K562 (cell line): Measurements from ENCODE around the gene ZC3H12A. TPM values are rescaled to one million over a fixed set of nuclear protein-coding genes. Genes with fewer than 3 reads are reported as not detected.

Source experiments
- C11orf30 ChIP-seq: fragments of 450-650 bp; IDR thresholded peaks from 2 replicates; pipeline ENCODE4 v1.6.1; 2016; ENCODE audit warnings: low read depth, mild to moderate bottlenecking
- CEBPG ChIP-seq, 3 experiments: fragments of 200-800 bp in 1 of 3; sonication (Bioruptor generic) in 1 of 3; sonication (generic) in 1 of 3; formaldehyde crosslinking in 1 of 3; IDR thresholded peaks in 2 of 3; conservative IDR thresholded peaks in 1 of 3; 2 replicates each; pipeline versions ENCODE4 v1.6.1 to v1.8.0; 2016 to 2022; ENCODE audit warnings: missing compliant biosample characterization in 2 of 3, missing genetic modification characterization in 2 of 3, mild to moderate bottlenecking in 1 of 3, missing genetic modification reagents in 1 of 3
- COPS2 ChIP-seq: fragments of 450-650 bp; conservative IDR thresholded peaks from 2 replicates; pipeline ENCODE4 v1.6.1; 2016; ENCODE audit warnings: mild to moderate bottlenecking, moderate library complexity
- E2F3 ChIP-seq: fragments of 250-450 bp; sonication (Bioruptor Pico); IDR thresholded peaks from 2 replicates; pipeline ENCODE4 v1.4.0; 2020; ENCODE audit warnings: mild to moderate bottlenecking
- FOXA3 ChIP-seq, 2 experiments: fragments of 450-650 bp in 1 of 2; sonication (generic) in 1 of 2; formaldehyde crosslinking; IDR thresholded peaks in 1 of 2; conservative IDR thresholded peaks in 1 of 2; 2 replicates each; pipeline versions ENCODE4 v1.4.0 to v1.8.0; 2020 to 2022; ENCODE audit warnings: mild to moderate bottlenecking in 2 of 2, missing genetic modification reagents in 1 of 2
- GTF2F1 ChIP-seq: IDR thresholded peaks from 2 replicates; pipeline ENCODE4 v1.6.1; 2011; ENCODE audit warnings: low read depth, low read length, improper control_type of control experiment
- HMG20A ChIP-seq: fragments of 450-650 bp; formaldehyde crosslinking; conservative IDR thresholded peaks from 2 replicates; pipeline ENCODE4 v1.4.0; 2020; ENCODE audit warnings: mild to moderate bottlenecking, mixed read lengths
- MBD2 ChIP-seq: sonication (generic); IDR thresholded peaks from 2 replicates; pipeline ENCODE4 v1.6.1; 2016; ENCODE audit warnings: low read depth, borderline replicate concordance
- PHF21A ChIP-seq: fragments of 450-650 bp; IDR thresholded peaks from 2 replicates; pipeline ENCODE4 v1.6.1; 2017; ENCODE audit warnings: low read depth, borderline replicate concordance
- PHF8 ChIP-seq: fragments of 200-600 bp; sonication (generic); IDR thresholded peaks from 2 replicates; pipeline ENCODE4 v1.6.1; 2012; ENCODE audit warnings: mixed run types, mild to moderate bottlenecking, inconsistent platforms, low read length, moderate library complexity, borderline replicate concordance
- PTRF ChIP-seq: fragments of 450-650 bp; IDR thresholded peaks from 2 replicates; pipeline ENCODE4 v1.6.1; 2016; ENCODE audit warnings: mild to moderate bottlenecking, missing genetic modification characterization, missing compliant biosample characterization
- RBBP5 ChIP-seq: fragments of 200-600 bp; sonication (generic); IDR thresholded peaks from 2 replicates; pipeline ENCODE4 v1.6.1; 2012; ENCODE audit warnings: borderline replicate concordance, mild to moderate bottlenecking, low read length, control low read depth, inconsistent platforms; ENCODE audit not compliant: insufficient read depth, poor library complexity, severe bottlenecking
- RBM17 ChIP-seq: fragments of 200-400 bp; formaldehyde crosslinking; IDR thresholded peaks from 2 replicates; pipeline ENCODE4 v1.6.1; 2017; ENCODE audit warnings: low read depth, mild to moderate bottlenecking, low read length, borderline replicate concordance
- RBM22 ChIP-seq: fragments of 200-400 bp; formaldehyde crosslinking; IDR thresholded peaks from 2 replicates; pipeline ENCODE4 v1.6.1; 2018; ENCODE audit warnings: low read length, low read depth; ENCODE audit not compliant: poor library complexity, severe bottlenecking
- RCOR1 ChIP-seq, 2 experiments: IDR thresholded peaks; 2 replicates each; pipeline ENCODE4 v1.6.1; 2012; ENCODE audit warnings: low read depth in 2 of 2, low read length in 2 of 2, borderline replicate concordance in 1 of 2, improper control_type of control experiment in 1 of 2
- SMARCE1 ChIP-seq: fragments of 450-650 bp; IDR thresholded peaks from 2 replicates; pipeline ENCODE4 v1.7.1; 2016; ENCODE audit warnings: mild to moderate bottlenecking
- SP2 ChIP-seq: IDR thresholded peaks from 2 replicates; pipeline ENCODE4 v1.6.1; 2011; ENCODE audit warnings: mild to moderate bottlenecking, low read depth, low read length, moderate library complexity; ENCODE audit not compliant: poor library complexity, severe bottlenecking; ENCODE audit errors: extremely low read depth
- TEAD4 ChIP-seq, 2 experiments: sonication (generic) in 1 of 2; formaldehyde crosslinking in 1 of 2; IDR thresholded peaks; 2 replicates each; pipeline versions ENCODE4 v1.6.1 to v1.8.0; 2012 to 2022; ENCODE audit warnings: borderline replicate concordance in 1 of 2, inconsistent platforms in 1 of 2, low read length in 1 of 2, mild to moderate bottlenecking in 1 of 2, missing genetic modification reagents in 1 of 2
- TGIF2 ChIP-seq: sonication (generic); formaldehyde crosslinking; IDR thresholded peaks from 2 replicates; pipeline ENCODE4 v1.8.1; 2022; ENCODE audit warnings: mild to moderate bottlenecking, missing genetic modification reagents, moderate library complexity
- ZNF143 ChIP-seq: sonication (generic); formaldehyde crosslinking; IDR thresholded peaks from 2 replicates; pipeline ENCODE4 v1.9.0; 2022; ENCODE audit warnings: mild to moderate bottlenecking, missing genetic modification reagents
- ZNF282 ChIP-seq: sonication (generic); formaldehyde crosslinking; IDR thresholded peaks from 2 replicates; pipeline ENCODE4 v1.8.1; 2023; ENCODE audit warnings: missing genetic modification reagents
- ZNF512 ChIP-seq: IDR thresholded peaks from 2 replicates; pipeline ENCODE4 v1.6.1; 2016; ENCODE audit warnings: missing genetic modification characterization, missing compliant biosample characterization
- ZNF778 ChIP-seq: fragments of 450-650 bp; formaldehyde crosslinking; IDR thresholded peaks from 2 replicates; pipeline ENCODE4 v1.4.0; 2020; ENCODE audit warnings: mild to moderate bottlenecking, moderate library complexity
- polyA plus RNA-seq, 8 experiments: library from polyadenylated mRNA; depleted of rRNA in 4 of 8; stranded (reverse) in 5 of 8; unstranded in 3 of 8; fragments of >200 nt; fragmentation: Nextera tagmentation in 2 of 8; fragmentation: Illumina TruSeq in 1 of 8; extraction: Ambion mirVana in 2 of 8; extraction: Trizol in 1 of 8; gene quantifications; 2 replicates each; pipeline versions ENCODE4 v1.2.1 to v1.2.3, GENCODE V29; 2011 to 2014; ENCODE audit warnings: inconsistent platforms in 1 of 8, missing spikeins in 1 of 8
- total RNA-seq, 7 experiments: library from RNA; depleted of rRNA in 6 of 7; stranded (reverse); fragments of >200 nt in 6 of 7; fragmentation: Illumina TruSeq in 2 of 7; extraction: Trizol in 2 of 7; gene quantifications; 2 replicates each; pipeline versions ENCODE4 v1.2.1 to v1.2.3, GENCODE V29; 2011 to 2021; ENCODE audit warnings: low replicate concordance in 1 of 7
- TF ChIP-seq, protein P1 (sequence below): fragments of 450-650 bp; IDR thresholded peaks from 2 replicates; pipeline ENCODE4 v1.6.1; 2016; ENCODE audit warnings: missing biosample characterization, missing genetic modification characterization
- TF ChIP-seq, protein P2 (sequence below): sonication (generic); formaldehyde crosslinking; IDR thresholded peaks from 2 replicates; pipeline ENCODE4 v1.8.0; 2022; ENCODE audit warnings: missing genetic modification reagents, mild to moderate bottlenecking, moderate library complexity, borderline replicate concordance

ZC3H12A gene
- total and polyA plus RNA-seq, 9 of the 15 experiments (the other 6 are each of a cell fraction or from before 2014, with no cell fraction given) = 0.14 to 9.4 (median 6.7) TPM

- TF ChIP-seq RCOR1 (IDR thresholded peaks at IDR 0.05; ENCODE audit: borderline replicate concordance in 1 of 2, low read depth in 2 of 2, low read length in 2 of 2) (peak in 1 of 2 experiments; percentile 48; a peak in 1 of 4 replicates), TGIF2 (CRISPR knock-in tag) (no peak), RBM22 (no peak), SMARCE1 (no peak), RBBP5 (no peak), CEBPG (CRISPR knock-in tag; IDR thresholded peaks at IDR 0.05) (no peak), CEBPG (tag; conservative IDR thresholded peaks at IDR 0.05 in 1 of 2, IDR thresholded peaks at IDR 0.05 in 1 of 2) (no peak), C11orf30 (no peak), ZNF512 (tag) (no peak), ZNF143 (CRISPR knock-in tag) (0 out of 2 replicates have a peak, but pooled peaks have one; percentile 32), ZNF778 (CRISPR knock-in tag) (no peak), FOXA3 (CRISPR knock-in tag; conservative IDR thresholded peaks at IDR 0.05 in 1 of 2, IDR thresholded peaks at IDR 0.05 in 1 of 2) (peak in 1 of 2 experiments; percentile 50; a peak in 1 of 4 replicates), RBM17 (no peak), SP2 (no peak), PHF21A (no peak), PHF8 (no peak), COPS2 (no peak), TEAD4 (IDR thresholded peaks at IDR 0.05; ENCODE audit: low read length) (no peak), TEAD4 (CRISPR knock-in tag; IDR thresholded peaks at IDR 0.05; ENCODE audit: borderline replicate concordance) (no peak), ZNF282 (CRISPR knock-in tag) (no peak), MBD2 (no peak), HMG20A (no peak), PTRF (no peak), GTF2F1 (no peak), E2F3 (CRISPR knock-in tag) (no peak)
- TF ChIP-seq, protein P1, sequence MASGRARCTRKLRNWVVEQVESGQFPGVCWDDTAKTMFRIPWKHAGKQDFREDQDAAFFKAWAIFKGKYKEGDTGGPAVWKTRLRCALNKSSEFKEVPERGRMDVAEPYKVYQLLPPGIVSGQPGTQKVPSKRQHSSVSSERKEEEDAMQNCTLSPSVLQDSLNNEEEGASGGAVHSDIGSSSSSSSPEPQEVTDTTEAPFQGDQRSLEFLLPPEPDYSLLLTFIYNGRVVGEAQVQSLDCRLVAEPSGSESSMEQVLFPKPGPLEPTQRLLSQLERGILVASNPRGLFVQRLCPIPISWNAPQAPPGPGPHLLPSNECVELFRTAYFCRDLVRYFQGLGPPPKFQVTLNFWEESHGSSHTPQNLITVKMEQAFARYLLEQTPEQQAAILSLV (tag) = no peak
- TF ChIP-seq, protein P2, sequence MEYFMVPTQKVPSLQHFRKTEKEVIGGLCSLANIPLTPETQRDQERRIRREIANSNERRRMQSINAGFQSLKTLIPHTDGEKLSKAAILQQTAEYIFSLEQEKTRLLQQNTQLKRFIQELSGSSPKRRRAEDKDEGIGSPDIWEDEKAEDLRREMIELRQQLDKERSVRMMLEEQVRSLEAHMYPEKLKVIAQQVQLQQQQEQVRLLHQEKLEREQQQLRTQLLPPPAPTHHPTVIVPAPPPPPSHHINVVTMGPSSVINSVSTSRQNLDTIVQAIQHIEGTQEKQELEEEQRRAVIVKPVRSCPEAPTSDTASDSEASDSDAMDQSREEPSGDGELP = no peak
Measured at GRCh38 chr1:37473431-37474045, 842 bp upstream of the ZC3H12A start (continued).
